Measurements from ENCODE around the gene CASZ1.

DNA sequence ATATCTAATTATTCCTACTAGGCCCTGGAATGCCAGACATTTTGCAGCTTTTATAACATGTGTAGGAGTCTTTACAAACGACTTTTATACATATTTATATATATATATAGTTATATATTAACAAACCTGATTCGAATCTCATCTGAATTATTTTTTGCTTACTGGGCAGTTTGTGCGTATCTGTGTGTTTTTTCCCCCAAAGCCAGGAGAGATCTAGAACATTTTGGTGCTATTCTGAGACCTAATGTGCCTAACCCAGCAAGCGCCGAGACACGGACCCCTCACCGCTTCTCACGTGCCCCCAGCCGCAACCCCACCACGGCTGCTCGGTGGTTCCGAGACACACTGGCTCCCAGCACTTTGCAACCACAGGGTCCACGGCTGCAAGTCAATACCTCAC, 54.8 kb downstream of the CASZ1 start:
- TF ChIP-seq POLR2A (IDR thresholded peaks at IDR 0.05) (no peak), POLR2AphosphoS5 (IDR thresholded peaks at IDR 0.05) (no peak)
- TF ChIP-seq, protein P1, sequence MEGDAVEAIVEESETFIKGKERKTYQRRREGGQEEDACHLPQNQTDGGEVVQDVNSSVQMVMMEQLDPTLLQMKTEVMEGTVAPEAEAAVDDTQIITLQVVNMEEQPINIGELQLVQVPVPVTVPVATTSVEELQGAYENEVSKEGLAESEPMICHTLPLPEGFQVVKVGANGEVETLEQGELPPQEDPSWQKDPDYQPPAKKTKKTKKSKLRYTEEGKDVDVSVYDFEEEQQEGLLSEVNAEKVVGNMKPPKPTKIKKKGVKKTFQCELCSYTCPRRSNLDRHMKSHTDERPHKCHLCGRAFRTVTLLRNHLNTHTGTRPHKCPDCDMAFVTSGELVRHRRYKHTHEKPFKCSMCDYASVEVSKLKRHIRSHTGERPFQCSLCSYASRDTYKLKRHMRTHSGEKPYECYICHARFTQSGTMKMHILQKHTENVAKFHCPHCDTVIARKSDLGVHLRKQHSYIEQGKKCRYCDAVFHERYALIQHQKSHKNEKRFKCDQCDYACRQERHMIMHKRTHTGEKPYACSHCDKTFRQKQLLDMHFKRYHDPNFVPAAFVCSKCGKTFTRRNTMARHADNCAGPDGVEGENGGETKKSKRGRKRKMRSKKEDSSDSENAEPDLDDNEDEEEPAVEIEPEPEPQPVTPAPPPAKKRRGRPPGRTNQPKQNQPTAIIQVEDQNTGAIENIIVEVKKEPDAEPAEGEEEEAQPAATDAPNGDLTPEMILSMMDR (IDR thresholded peaks at IDR 0.05) = no peak
